GM23338 (cell line): Measurements from ENCODE around the gene PRUNE1. TPM values are rescaled to one million over a fixed set of nuclear protein-coding genes. Genes with fewer than 3 reads are reported as not detected.

Experiments used
- ATAC-seq: fragments of 200-7000 bp; cut with Tn5 transposase; 3 replicates; pipeline ENCODE4 v1.9.1; 2020
- DNase-seq: peaks from one replicate; pipeline ENCODE4 v3.0.0-alpha.2; 2015; ENCODE audit warnings: low spot score
- H2AFZ ChIP-seq: fragments of 200-600 bp; sonication (generic); 2 replicates; pipeline ENCODE4 v1.8.0; 2016; ENCODE audit warnings: antibody characterized with exemption, mild to moderate bottlenecking, moderate library complexity
- H3F3A ChIP-seq: fragments of 200-600 bp; sonication (generic); replicated peaks from 2 replicates; pipeline ENCODE4 v1.8.0; 2017; ENCODE audit warnings: antibody characterized with exemption, mixed run types, low read depth
- H3K27ac ChIP-seq: fragments of 200-600 bp; sonication (generic); 2 replicates; pipeline ENCODE4 v1.6.1; 2016; ENCODE audit warnings: low read depth
- H3K27me3 ChIP-seq: fragments of 200-600 bp; sonication (generic); 2 replicates; pipeline ENCODE4 v1.8.0; 2016; ENCODE audit warnings: mild to moderate bottlenecking, mixed run types, moderate library complexity; ENCODE audit not compliant: insufficient read depth
- H3K36me3 ChIP-seq: fragments of 200-600 bp; sonication (generic); 2 replicates; pipeline ENCODE4 v1.8.0; 2016; ENCODE audit warnings: mild to moderate bottlenecking; ENCODE audit not compliant: insufficient read depth
- H3K4me1 ChIP-seq: fragments of 200-600 bp; sonication (generic); 2 replicates; pipeline ENCODE4 v1.8.0; 2016; ENCODE audit warnings: mild to moderate bottlenecking, moderate library complexity; ENCODE audit not compliant: insufficient read depth
- H3K4me2 ChIP-seq: fragments of 200-600 bp; sonication (generic); 2 replicates; pipeline ENCODE4 v1.7.1; 2017; ENCODE audit warnings: mixed run types
- H3K4me3 ChIP-seq: fragments of 200-600 bp; sonication (generic); 2 replicates; pipeline ENCODE4 v1.6.1; 2016; ENCODE audit warnings: mixed run types
- H3K79me2 ChIP-seq: fragments of 200-600 bp; sonication (generic); replicated peaks from 2 replicates; pipeline ENCODE4 v1.8.0; 2017; ENCODE audit warnings: mild to moderate bottlenecking; ENCODE audit not compliant: insufficient read depth
- H3K9me2 ChIP-seq: fragments of 200-600 bp; sonication (generic); 2 replicates; pipeline ENCODE4 v1.8.0; 2017; ENCODE audit not compliant: insufficient read depth
- H4K20me1 ChIP-seq: fragments of 200-600 bp; sonication (generic); replicated peaks from 2 replicates; pipeline ENCODE4 v1.8.0; 2017; ENCODE audit warnings: mild to moderate bottlenecking; ENCODE audit not compliant: insufficient read depth
- H3K27ac Mint-ChIP-seq: 2 replicates; pipeline ENCODE4 v1.8.0; 2020; ENCODE audit warnings: inconsistent platforms, mild to moderate bottlenecking, moderate library complexity, mixed read lengths
- H3K27me3 Mint-ChIP-seq: 3 replicates; pipeline ENCODE4 v1.8.0; 2022; ENCODE audit warnings: low read depth, mild to moderate bottlenecking, moderate library complexity, mixed read lengths, inconsistent platforms; ENCODE audit not compliant: insufficient read depth, poor library complexity
- H3K36me3 Mint-ChIP-seq: 3 replicates; pipeline ENCODE4 v1.8.0; 2021; ENCODE audit warnings: low read depth, mild to moderate bottlenecking, inconsistent platforms, moderate library complexity, mixed read lengths
- H3K4me1 Mint-ChIP-seq: 3 replicates; pipeline ENCODE4 v1.8.0; 2020; ENCODE audit warnings: mild to moderate bottlenecking, inconsistent platforms, mixed read lengths
- H3K4me3 Mint-ChIP-seq: 3 replicates; pipeline ENCODE4 v1.8.0; 2021; ENCODE audit warnings: moderate library complexity, mild to moderate bottlenecking, inconsistent platforms, mixed read lengths
- H3K9me3 Mint-ChIP-seq: 3 replicates; pipeline ENCODE4 v1.8.0; 2020; ENCODE audit warnings: moderate library complexity, mild to moderate bottlenecking, inconsistent platforms, mixed read lengths
- CREB1 ChIP-seq: fragments of 250-450 bp; sonication (Bioruptor Pico); IDR thresholded peaks from 2 replicates; pipeline ENCODE4 v1.5.0; 2020; ENCODE audit warnings: low read depth, mild to moderate bottlenecking, moderate library complexity
- EZH2 ChIP-seq: fragments of 200-600 bp; sonication (generic); IDR thresholded peaks from one replicate; pipeline ENCODE4 v1.8.0; 2017; ENCODE audit warnings: antibody characterized with exemption, mild to moderate bottlenecking, low read depth; ENCODE audit not compliant: unreplicated experiment
- EZH2phosphoT487 ChIP-seq: fragments of 200-600 bp; sonication (generic); IDR thresholded peaks from one replicate; pipeline ENCODE4 v1.8.1; 2018; ENCODE audit warnings: antibody characterized with exemption; ENCODE audit not compliant: unreplicated experiment
- JUNB ChIP-seq: IDR thresholded peaks from one replicate; pipeline ENCODE4 v1.6.1; 2016; ENCODE audit warnings: antibody characterized with exemption; ENCODE audit not compliant: unreplicated experiment
- STAT1 ChIP-seq: IDR thresholded peaks from one replicate; pipeline ENCODE4 v1.6.1; 2016; ENCODE audit warnings: antibody characterized with exemption; ENCODE audit not compliant: unreplicated experiment
- ZNF114 ChIP-seq: fragments of 250-450 bp; sonication (Bioruptor Pico); IDR thresholded peaks from 2 replicates; pipeline ENCODE4 v1.5.0; 2020; ENCODE audit warnings: mild to moderate bottlenecking, moderate library complexity
- ZNF331 ChIP-seq: fragments of 250-450 bp; sonication (Bioruptor Pico); IDR thresholded peaks from 2 replicates; pipeline ENCODE4 v1.5.0; 2020; ENCODE audit warnings: low read depth, mild to moderate bottlenecking, moderate library complexity
- polyA plus RNA-seq: library from polyadenylated mRNA; unstranded; fragments of >200 nt; fragmentation: Nextera tagmentation; extraction: Ambion mirVana; gene quantifications from 2 replicates; pipeline ENCODE4 v1.2.1, GENCODE V29; 2016
- total RNA-seq: library from RNA; depleted of rRNA; stranded (reverse); fragments of >200 nt; shearing (Covaris generic); gene quantifications from 2 replicates; pipeline ENCODE4 v1.2.3, GENCODE V29; 2014
- TF ChIP-seq, protein P1 (sequence below): IDR thresholded peaks from one replicate; pipeline ENCODE4 v1.6.1; 2018; ENCODE audit warnings: antibody characterized with exemption; ENCODE audit not compliant: unreplicated experiment
- TF ChIP-seq, protein P2 (sequence below): IDR thresholded peaks from 2 replicates; pipeline ENCODE4 v1.6.1; 2016; ENCODE audit warnings: antibody characterized with exemption
- TF ChIP-seq, protein P3 (sequence below), 2 experiments: fragments of 200-600 bp in 1 of 2; sonication (generic) in 1 of 2; conservative IDR thresholded peaks; 2 replicates each; pipeline versions ENCODE4 v1.5.1 to v1.6.1; 2016 to 2017; ENCODE audit warnings: antibody characterized with exemption in 2 of 2, low read depth in 2 of 2, mild to moderate bottlenecking in 2 of 2, moderate library complexity in 1 of 2

PRUNE1 gene
- total and polyA plus RNA-seq, 2 experiments from 2014 or later, result 14.7 to 33.2 TPM

DNA sequence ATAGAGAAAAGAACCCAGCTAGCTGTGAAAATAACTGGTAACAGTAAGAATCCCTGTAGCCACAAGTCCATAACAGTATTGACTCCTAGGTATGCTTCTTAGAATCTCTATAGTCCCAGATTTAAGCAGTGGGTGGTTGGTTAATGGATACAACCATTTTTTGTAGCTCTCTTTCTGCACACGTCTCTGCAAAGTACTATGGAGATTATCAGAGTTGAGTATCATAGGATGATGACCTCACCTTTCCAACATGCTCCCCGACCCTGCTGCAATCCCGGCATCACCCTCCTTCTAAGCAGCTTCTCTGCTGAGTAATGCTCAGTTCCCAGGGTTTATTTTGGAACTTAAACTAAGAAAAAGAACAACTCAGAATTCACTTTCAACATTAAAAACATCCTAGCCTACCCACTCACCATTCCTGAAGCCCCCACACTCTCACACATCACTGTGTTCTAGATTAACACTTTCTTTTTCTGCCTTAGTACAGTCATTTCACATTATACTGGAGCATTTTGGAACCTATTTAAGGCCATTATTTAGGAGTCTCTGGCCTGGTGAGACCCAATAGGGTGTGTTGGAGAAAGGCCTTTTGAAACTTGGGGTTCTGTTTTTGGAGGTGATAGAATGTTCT lies 54.6 kb downstream of the PRUNE1 start:
- H3K27me3 Mint-ChIP-seq, result peaks cover 15% of the 10 kb centered on the region
- H3K9me2 ChIP-seq, result no peaks in the 10 kb centered on the region
- peaks cover 11% of the 10 kb centered on the region; the same call in 1 of the 2 replicates for H3F3A ChIP-seq
- peak overlapping the region; percentile 90; the same call in 1 of the 3 replicates for H3K4me3 Mint-ChIP-seq
- no peak overlapping the region for H3K4me2 ChIP-seq
- H3K79me2 ChIP-seq, result peaks cover 78% of the 10 kb centered on the region
- peaks cover 21% of the 10 kb centered on the region for H3K4me1 ChIP-seq
- no peaks in the 10 kb centered on the region for H3K36me3 ChIP-seq
- no peak for DNase-seq
- peaks cover 30% of the 10 kb centered on the region for H3K36me3 Mint-ChIP-seq
- H2AFZ ChIP-seq, result no peak overlapping the region
- H3K9me3 Mint-ChIP-seq, result no peaks in the 10 kb centered on the region
- peaks cover 31% of the 10 kb centered on the region for H3K4me1 Mint-ChIP-seq
- TF ChIP-seq ZNF114 (CRISPR knock-in tag), result no peak
- no peak for TF ChIP-seq EZH2phosphoT487
- TF ChIP-seq, protein P1, sequence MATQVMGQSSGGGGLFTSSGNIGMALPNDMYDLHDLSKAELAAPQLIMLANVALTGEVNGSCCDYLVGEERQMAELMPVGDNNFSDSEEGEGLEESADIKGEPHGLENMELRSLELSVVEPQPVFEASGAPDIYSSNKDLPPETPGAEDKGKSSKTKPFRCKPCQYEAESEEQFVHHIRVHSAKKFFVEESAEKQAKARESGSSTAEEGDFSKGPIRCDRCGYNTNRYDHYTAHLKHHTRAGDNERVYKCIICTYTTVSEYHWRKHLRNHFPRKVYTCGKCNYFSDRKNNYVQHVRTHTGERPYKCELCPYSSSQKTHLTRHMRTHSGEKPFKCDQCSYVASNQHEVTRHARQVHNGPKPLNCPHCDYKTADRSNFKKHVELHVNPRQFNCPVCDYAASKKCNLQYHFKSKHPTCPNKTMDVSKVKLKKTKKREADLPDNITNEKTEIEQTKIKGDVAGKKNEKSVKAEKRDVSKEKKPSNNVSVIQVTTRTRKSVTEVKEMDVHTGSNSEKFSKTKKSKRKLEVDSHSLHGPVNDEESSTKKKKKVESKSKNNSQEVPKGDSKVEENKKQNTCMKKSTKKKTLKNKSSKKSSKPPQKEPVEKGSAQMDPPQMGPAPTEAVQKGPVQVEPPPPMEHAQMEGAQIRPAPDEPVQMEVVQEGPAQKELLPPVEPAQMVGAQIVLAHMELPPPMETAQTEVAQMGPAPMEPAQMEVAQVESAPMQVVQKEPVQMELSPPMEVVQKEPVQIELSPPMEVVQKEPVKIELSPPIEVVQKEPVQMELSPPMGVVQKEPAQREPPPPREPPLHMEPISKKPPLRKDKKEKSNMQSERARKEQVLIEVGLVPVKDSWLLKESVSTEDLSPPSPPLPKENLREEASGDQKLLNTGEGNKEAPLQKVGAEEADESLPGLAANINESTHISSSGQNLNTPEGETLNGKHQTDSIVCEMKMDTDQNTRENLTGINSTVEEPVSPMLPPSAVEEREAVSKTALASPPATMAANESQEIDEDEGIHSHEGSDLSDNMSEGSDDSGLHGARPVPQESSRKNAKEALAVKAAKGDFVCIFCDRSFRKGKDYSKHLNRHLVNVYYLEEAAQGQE, result no peak
- TF ChIP-seq JUNB, result no peak
- no peak overlapping the region; the same call in 1 of the 2 replicates for H3K27ac ChIP-seq
- no peaks in the 10 kb centered on the region for H3K27me3 ChIP-seq
- no peak overlapping the region for H3K4me3 ChIP-seq
- H4K20me1 ChIP-seq, result peaks cover 3% of the 10 kb centered on the region; the same call in 1 of the 2 replicates
- no peak for ATAC-seq
- peak overlapping the region; percentile 55 for H3K27ac Mint-ChIP-seq

DNA sequence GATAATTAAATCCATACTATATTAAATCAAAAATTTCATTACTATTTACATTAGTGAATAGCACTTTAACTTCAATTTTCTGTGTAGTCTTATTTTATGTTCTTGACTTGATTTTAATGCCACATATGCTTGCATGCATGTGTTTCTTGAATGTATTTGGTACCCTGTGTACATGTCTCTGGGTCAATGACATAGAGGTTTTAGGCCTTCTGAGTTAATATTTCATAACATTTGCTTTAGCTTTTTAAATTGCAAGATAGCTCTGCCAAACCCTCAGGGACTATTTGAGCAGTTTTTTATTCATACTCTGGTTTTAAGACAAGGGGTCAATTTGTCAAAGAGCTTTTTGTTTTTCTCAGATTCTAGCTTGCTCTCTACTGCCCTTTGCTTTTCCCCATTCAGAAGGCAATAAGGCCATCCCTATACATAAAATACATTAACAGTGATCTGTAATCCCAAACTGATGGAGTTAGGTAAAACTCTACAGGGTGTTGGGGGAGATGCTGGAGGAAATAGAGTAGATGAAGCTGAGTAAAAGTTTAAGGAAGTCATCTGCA lies 56.9 kb downstream of the PRUNE1 start:
- no peak for ATAC-seq
- no peak overlapping the region for H3K4me3 ChIP-seq
- no peak for TF ChIP-seq EZH2
- TF ChIP-seq, protein P2, sequence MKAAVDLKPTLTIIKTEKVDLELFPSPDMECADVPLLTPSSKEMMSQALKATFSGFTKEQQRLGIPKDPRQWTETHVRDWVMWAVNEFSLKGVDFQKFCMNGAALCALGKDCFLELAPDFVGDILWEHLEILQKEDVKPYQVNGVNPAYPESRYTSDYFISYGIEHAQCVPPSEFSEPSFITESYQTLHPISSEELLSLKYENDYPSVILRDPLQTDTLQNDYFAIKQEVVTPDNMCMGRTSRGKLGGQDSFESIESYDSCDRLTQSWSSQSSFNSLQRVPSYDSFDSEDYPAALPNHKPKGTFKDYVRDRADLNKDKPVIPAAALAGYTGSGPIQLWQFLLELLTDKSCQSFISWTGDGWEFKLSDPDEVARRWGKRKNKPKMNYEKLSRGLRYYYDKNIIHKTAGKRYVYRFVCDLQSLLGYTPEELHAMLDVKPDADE, result no peak
- TF ChIP-seq JUNB, result no peak
- TF ChIP-seq ZNF331 (CRISPR knock-in tag), result no peak
- TF ChIP-seq ZNF114 (CRISPR knock-in tag), result no peak
- no peak for TF ChIP-seq CREB1 (CRISPR knock-in tag)
- no peak for TF ChIP-seq STAT1
- TF ChIP-seq, protein P3, sequence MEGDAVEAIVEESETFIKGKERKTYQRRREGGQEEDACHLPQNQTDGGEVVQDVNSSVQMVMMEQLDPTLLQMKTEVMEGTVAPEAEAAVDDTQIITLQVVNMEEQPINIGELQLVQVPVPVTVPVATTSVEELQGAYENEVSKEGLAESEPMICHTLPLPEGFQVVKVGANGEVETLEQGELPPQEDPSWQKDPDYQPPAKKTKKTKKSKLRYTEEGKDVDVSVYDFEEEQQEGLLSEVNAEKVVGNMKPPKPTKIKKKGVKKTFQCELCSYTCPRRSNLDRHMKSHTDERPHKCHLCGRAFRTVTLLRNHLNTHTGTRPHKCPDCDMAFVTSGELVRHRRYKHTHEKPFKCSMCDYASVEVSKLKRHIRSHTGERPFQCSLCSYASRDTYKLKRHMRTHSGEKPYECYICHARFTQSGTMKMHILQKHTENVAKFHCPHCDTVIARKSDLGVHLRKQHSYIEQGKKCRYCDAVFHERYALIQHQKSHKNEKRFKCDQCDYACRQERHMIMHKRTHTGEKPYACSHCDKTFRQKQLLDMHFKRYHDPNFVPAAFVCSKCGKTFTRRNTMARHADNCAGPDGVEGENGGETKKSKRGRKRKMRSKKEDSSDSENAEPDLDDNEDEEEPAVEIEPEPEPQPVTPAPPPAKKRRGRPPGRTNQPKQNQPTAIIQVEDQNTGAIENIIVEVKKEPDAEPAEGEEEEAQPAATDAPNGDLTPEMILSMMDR (conservative IDR thresholded peaks at IDR 0.05; ENCODE audit: low read depth in 2 of 2), result no peak

More for the DNA sequence above, 56.9 kb downstream of the PRUNE1 start:
- Mint-ChIP-seq H3K9me3 (no peaks in the 10 kb centered on the region), H3K4me3 (no peak overlapping the region), H3K27ac (no peak overlapping the region; the same call in 1 of the 2 replicates), H3K27me3 (peaks cover 7% of the 10 kb centered on the region), H3K36me3 (peaks cover 34% of the 10 kb centered on the region), H3K4me1 (peaks cover 26% of the 10 kb centered on the region)
- Histone ChIP-seq H3F3A (peaks cover 29% of the 10 kb centered on the region), H3K4me2 (no peak overlapping the region), H3K36me3 (no peaks in the 10 kb centered on the region), H4K20me1 (no peaks in the 10 kb centered on the region), H3K9me2 (no peaks in the 10 kb centered on the region), H3K27ac (no peak overlapping the region), H3K4me1 (peaks cover 15% of the 10 kb centered on the region), H3K27me3 (no peaks in the 10 kb centered on the region), H3K79me2 (peaks cover 57% of the 10 kb centered on the region), H2AFZ (no peak overlapping the region)
- no peak for DNase-seq
